H9 (cell line): Measurements from ENCODE around the gene APP. TPM values are rescaled to one million over a fixed set of nuclear protein-coding genes. Genes with fewer than 3 reads are reported as not detected.
A peak's percentile ranks its signal among the peaks of the same experiment; 100 is the strongest.
"Not testable (repeated sequence)": the region's sequence is repeated elsewhere in the genome, so short reads cannot be mapped to it uniquely, and the experiment has no call there.

ENCODE experiments used
- DNase-seq: peaks from one replicate; pipeline ENCODE4 v3.0.0-alpha.2; 2017
- H2AFZ ChIP-seq: one replicate; pipeline ENCODE4 v1.6.1; 2013; ENCODE audit warnings: mild to moderate bottlenecking, low read length, control low read depth, moderate library complexity
- H2AK5ac ChIP-seq: 2 replicates; pipeline ENCODE4 v1.6.1; 2013; ENCODE audit warnings: low read length, control low read depth, mixed read lengths; ENCODE audit not compliant: insufficient read length
- H2BK120ac ChIP-seq: one replicate; pipeline ENCODE4 v1.6.1; 2013; ENCODE audit warnings: low read depth, mild to moderate bottlenecking, low read length, control low read depth, inconsistent platforms; ENCODE audit not compliant: poor library complexity, severe bottlenecking
- H2BK12ac ChIP-seq: 2 replicates; pipeline ENCODE4 v1.6.1; 2013; ENCODE audit warnings: low read length, control low read depth, mixed read lengths, low read depth; ENCODE audit not compliant: insufficient read length
- H2BK15ac ChIP-seq: 2 replicates; pipeline ENCODE4 v1.6.1; 2013; ENCODE audit warnings: low read depth, low read length, control low read depth
- H2BK20ac ChIP-seq: one replicate; pipeline ENCODE4 v1.6.1; 2013; ENCODE audit warnings: low read depth, mild to moderate bottlenecking, low read length, control low read depth, inconsistent platforms; ENCODE audit not compliant: poor library complexity, severe bottlenecking
- H2BK5ac ChIP-seq: 2 replicates; pipeline ENCODE4 v1.6.1; 2013; ENCODE audit warnings: low read length, control low read depth, mixed read lengths; ENCODE audit not compliant: insufficient read length
- H3K14ac ChIP-seq: 2 replicates; pipeline ENCODE4 v1.6.1; 2013; ENCODE audit warnings: low read length, control low read depth; ENCODE audit not compliant: insufficient read depth
- H3K18ac ChIP-seq: 2 replicates; pipeline ENCODE4 v1.6.1; 2013; ENCODE audit warnings: low read depth, mild to moderate bottlenecking, mixed read lengths, low read length, control low read depth; ENCODE audit not compliant: insufficient read length
- H3K23ac ChIP-seq: 2 replicates; pipeline ENCODE4 v1.6.1; 2013; ENCODE audit warnings: low read length, control low read depth, mixed read lengths, low read depth; ENCODE audit not compliant: insufficient read length
- H3K23me2 ChIP-seq: 2 replicates; pipeline ENCODE4 v1.6.1; 2013; ENCODE audit warnings: low read depth, mild to moderate bottlenecking, mixed read lengths, low read length, control low read depth; ENCODE audit not compliant: insufficient read length, poor library complexity, severe bottlenecking
- H3K27ac ChIP-seq: 2 replicates; pipeline ENCODE4 v1.5.1; 2013; ENCODE audit warnings: low read length, control low read depth, mixed read lengths, low read depth; ENCODE audit not compliant: insufficient read length
- H3K27me3 ChIP-seq: 2 replicates; pipeline ENCODE4 v1.6.1; 2013; ENCODE audit warnings: low read length, control low read depth, inconsistent platforms; ENCODE audit not compliant: insufficient read depth
- H3K4ac ChIP-seq: 2 replicates; pipeline ENCODE4 v1.6.1; 2013; ENCODE audit warnings: low read depth, mild to moderate bottlenecking, control low read depth, inconsistent platforms, low read length, moderate library complexity
- H3K4me1 ChIP-seq: 2 replicates; pipeline ENCODE4 v1.6.1; 2013; ENCODE audit warnings: low read length, control low read depth, inconsistent platforms; ENCODE audit not compliant: insufficient read depth
- H3K4me2 ChIP-seq: 2 replicates; pipeline ENCODE4 v1.6.1; 2013; ENCODE audit warnings: low read length, control low read depth, mixed read lengths; ENCODE audit not compliant: insufficient read length, insufficient read depth
- H3K56ac ChIP-seq: 2 replicates; pipeline ENCODE4 v1.6.1; 2013; ENCODE audit warnings: low read depth, mild to moderate bottlenecking, mixed read lengths, low read length, control low read depth; ENCODE audit not compliant: insufficient read length
- H3K79me1 ChIP-seq: 2 replicates; pipeline ENCODE4 v1.6.1; 2013; ENCODE audit warnings: low read depth, mild to moderate bottlenecking, moderate library complexity, low read length, control low read depth, inconsistent platforms; ENCODE audit not compliant: insufficient read depth, poor library complexity, severe bottlenecking
- H3K79me2 ChIP-seq: 2 replicates; pipeline ENCODE4 v1.6.1; 2013; ENCODE audit warnings: low read length, control low read depth, inconsistent platforms; ENCODE audit not compliant: insufficient read depth
- H3K9ac ChIP-seq: 2 replicates; pipeline ENCODE4 v1.6.1; 2013; ENCODE audit warnings: low read length, control low read depth, mixed read lengths; ENCODE audit not compliant: insufficient read length; ENCODE audit errors: extremely low read depth
- H3K9me3 ChIP-seq: one replicate; pipeline ENCODE4 v1.6.1; 2013; ENCODE audit warnings: low read depth, low read length, inconsistent platforms; ENCODE audit not compliant: control insufficient read depth
- H3T11ph ChIP-seq: one replicate; pipeline ENCODE4 v1.6.1; 2013; ENCODE audit warnings: mild to moderate bottlenecking, low read length, control low read depth, inconsistent platforms
- H4K20me1 ChIP-seq: one replicate; pipeline ENCODE4 v1.6.1; 2013; ENCODE audit not compliant: control insufficient read depth, insufficient read length, insufficient read depth
- H4K5ac ChIP-seq: 2 replicates; pipeline ENCODE4 v1.6.1; 2013; ENCODE audit warnings: low read depth, mild to moderate bottlenecking, mixed read lengths, low read length, control low read depth; ENCODE audit not compliant: insufficient read length
- H4K8ac ChIP-seq: replicated peaks from 2 replicates; pipeline ENCODE4 v1.6.1; 2013; ENCODE audit warnings: low read length, control low read depth, mixed read lengths, low read depth; ENCODE audit not compliant: insufficient read length
- H4K91ac ChIP-seq: 2 replicates; pipeline ENCODE4 v1.6.1; 2013; ENCODE audit warnings: low read depth, mild to moderate bottlenecking, moderate library complexity, mixed read lengths, low read length, control low read depth; ENCODE audit not compliant: insufficient read length
- H3K27ac Mint-ChIP-seq, 3 experiments: 2 replicates in 2 of 3; 3 replicates in 1 of 3; pipeline ENCODE4 v1.8.0; 2020 to 2021; ENCODE audit warnings: mixed read lengths in 3 of 3, mild to moderate bottlenecking in 1 of 3, moderate library complexity in 1 of 3
- H3K27me3 Mint-ChIP-seq: 2 replicates; pipeline ENCODE4 v1.8.0; 2021; ENCODE audit warnings: low read depth, mild to moderate bottlenecking, moderate library complexity, mixed read lengths
- H3K36me3 Mint-ChIP-seq, 3 experiments: 2 replicates in 2 of 3; 3 replicates in 1 of 3; pipeline ENCODE4 v1.8.0; 2020 to 2021; ENCODE audit warnings: low read depth in 3 of 3, mixed read lengths in 3 of 3; ENCODE audit not compliant: insufficient read depth in 1 of 3
- H3K4me1 Mint-ChIP-seq, 2 experiments: 2 replicates each; pipeline ENCODE4 v1.8.0; 2020; ENCODE audit warnings: mixed read lengths in 2 of 2
- H3K4me3 Mint-ChIP-seq, 2 experiments: 2 replicates in 1 of 2; 3 replicates in 1 of 2; pipeline ENCODE4 v1.8.0; 2020 to 2021; ENCODE audit warnings: mild to moderate bottlenecking in 2 of 2, mixed read lengths in 2 of 2, moderate library complexity in 1 of 2
- H3K9me3 Mint-ChIP-seq, 2 experiments: 2 replicates in 1 of 2; 3 replicates in 1 of 2; pipeline ENCODE4 v1.8.0; 2020; ENCODE audit warnings: mild to moderate bottlenecking in 2 of 2, mixed read lengths in 2 of 2, moderate library complexity in 1 of 2
- CTCF ChIP-seq: fragments of 200-600 bp; sonication (generic); conservative IDR thresholded peaks from 3 replicates; pipeline ENCODE4 v1.8.0; 2021; ENCODE audit warnings: antibody characterized with exemption, mild to moderate bottlenecking
- WGBS: extraction: QIAGEN DNeasy Blood & Tissue Kit; methylation state at CpG from one replicate; pipeline ENCODE4 v1.1.7; 2013; ENCODE audit warnings: missing lambda C conversion rate, low lambda C conversion rate, mixed read lengths; ENCODE audit not compliant: insufficient read length; ENCODE audit errors: extremely low coverage; 5-methylcytosine and 5-hydroxymethylcytosine counted together
- total RNA-seq: library from RNA; stranded (reverse); gene quantifications from 2 replicates; pipeline ENCODE4 v1.2.1, GENCODE V29; 2021

APP gene
- total RNA-seq, 1 experiment from 2014 or later: 380 TPM

GRCh38 chr21:26131554-26131953, 39.0 kb downstream of the APP start:
- H3K4ac ChIP-seq: no peak overlapping the region
- H3K79me2 ChIP-seq: peaks cover 44% of the 10 kb centered on the region; the same call in 1 of the 2 replicates
- no peak for DNase-seq
- H2BK5ac ChIP-seq: no peak overlapping the region
- H2BK20ac ChIP-seq: no peak overlapping the region
- no peak overlapping the region for H3K9ac ChIP-seq
- H3K14ac ChIP-seq: no peak overlapping the region
- no peak overlapping the region for H4K91ac ChIP-seq
- H3K18ac ChIP-seq: no peak overlapping the region
- no peaks in the 10 kb centered on the region for H3K23me2 ChIP-seq
- H3K79me1 ChIP-seq: peaks cover 3% of the 10 kb centered on the region
- no peak overlapping the region for H3K23ac ChIP-seq
- Mint-ChIP-seq H3K36me3 (peaks cover 0 to 6% (median 2%) of the 10 kb centered on the region in 3 experiments; a peak in 4 of 7 replicates), H3K27me3 (no peaks in the 10 kb centered on the region), H3K4me3 (no peak overlapping the region), H3K9me3 (no peaks in the 10 kb centered on the region), H3K4me1 (peaks cover 43 to 45% of the 10 kb centered on the region in 2 experiments), H3K27ac (no peak overlapping the region)
- TF ChIP-seq CTCF: no peak
- no CpG with 5 or more reads among the region's 3 CpGs for WGBS
- no peak overlapping the region for H4K8ac ChIP-seq
- peaks cover under 1% of the 10 kb centered on the region; the same call in 1 of the 2 replicates for H3K4me1 ChIP-seq
- H4K5ac ChIP-seq: no peak overlapping the region
- H3K27me3 ChIP-seq: no peaks in the 10 kb centered on the region
- H4K20me1 ChIP-seq: no peaks in the 10 kb centered on the region
- no peak overlapping the region for H2BK120ac ChIP-seq
- H2BK15ac ChIP-seq: no peak overlapping the region
- H2AK5ac ChIP-seq: no peak overlapping the region
- H3K27ac ChIP-seq: peak overlapping the region; percentile 46
- H3K4me2 ChIP-seq: no peak overlapping the region
- H2BK12ac ChIP-seq: no peak overlapping the region
- H2AFZ ChIP-seq: no peak overlapping the region
- no peak overlapping the region for H3K56ac ChIP-seq
- H3K9me3 ChIP-seq: no peaks in the 10 kb centered on the region
- no peak overlapping the region for H3T11ph ChIP-seq

- not testable (repeated sequence) for H2BK5ac ChIP-seq, DNase-seq, H3K23me2 ChIP-seq, H2BK120ac ChIP-seq, H3K36me3 Mint-ChIP-seq, H3K27me3 ChIP-seq, H2BK15ac ChIP-seq, H3K4ac ChIP-seq, H3K79me1 ChIP-seq, H2BK12ac ChIP-seq, H2AFZ ChIP-seq, H2BK20ac ChIP-seq, H4K91ac ChIP-seq, H3K27ac ChIP-seq, H3T11ph ChIP-seq, H3K18ac ChIP-seq, H3K9ac ChIP-seq, H3K23ac ChIP-seq, H3K4me2 ChIP-seq, H4K8ac ChIP-seq, H3K27me3 Mint-ChIP-seq, H4K20me1 ChIP-seq, H3K9me3 ChIP-seq, H3K56ac ChIP-seq, H3K14ac ChIP-seq, H3K4me1 ChIP-seq, H4K5ac ChIP-seq, H3K4me3 Mint-ChIP-seq, H2AK5ac ChIP-seq, H3K9me3 Mint-ChIP-seq
- H3K79me2 ChIP-seq: peaks cover 44% of the 10 kb centered on the region; the same call in 1 of the 2 replicates
- no CpG with 5 or more reads among the region's 14 CpGs for WGBS
- Mint-ChIP-seq H3K27ac (0 out of 7 replicates have a peak overlapping the region, but pooled peaks of 1 of the 3 experiments have one; percentile 64), H3K4me1 (peaks cover 46 to 47% of the 10 kb centered on the region in 2 experiments)
These were observed 39.5 kb downstream of the APP start for GRCh38 chr21:26131053-26131452.
